ENCODE results near the gene TENT5D.

GRCh38 chrX:80486299-80486698, 66.1 kb downstream of the TENT5D start:
- TF ChIP-seq POLR2AphosphoS5 (IDR thresholded peaks at IDR 0.05; ENCODE audit: low read depth, low read length) (no peak), TAF1 (IDR thresholded peaks at IDR 0.05; ENCODE audit: borderline replicate concordance, low read depth, low read length) (no peak)
